ENCODE results near the gene CCNB1. TPM values are rescaled to one million over a fixed set of nuclear protein-coding genes. Genes with fewer than 3 reads are reported as not detected.
"Not testable (repeated sequence)": the region's sequence is repeated elsewhere in the genome, so short reads cannot be mapped to it uniquely, and the experiment has no call there.

CCNB1 gene
- polyA plus RNA-seq, 4 donors: 5.1 to 82.4 (median 26.2) TPM

- no peaks in the 10 kb centered on the region for H3K36me3 ChIP-seq (ENCODE audit: control insufficient read depth in 3 of 3, insufficient read depth in 2 of 3, low read depth in 1 of 3, low read length in 3 of 3)
- 83 to 90% (median 85%) methylated on average over 3 of the region's 3 CpGs for WGBS, 3 donors
- H3K4me1 ChIP-seq (ENCODE audit: control insufficient read depth in 3 of 3, insufficient read depth in 2 of 3, low read depth in 1 of 3, low read length in 2 of 3): no peaks in the 10 kb centered on the region
- no peaks in the 10 kb centered on the region for H3K27me3 ChIP-seq (ENCODE audit: control insufficient read depth in 3 of 3, insufficient read depth in 3 of 3, low read length in 3 of 3)
- H3K9me3 ChIP-seq (ENCODE audit: control insufficient read depth in 2 of 2, insufficient read depth in 1 of 2, low read depth in 1 of 2, low read length in 1 of 2): no peaks in the 10 kb centered on the region
- no peak overlapping the region for H3K27ac ChIP-seq (ENCODE audit: low read depth in 1 of 3, low read length in 2 of 3)
- FAIRE-seq (no peak), DNase-seq (no peak)
- H3K4me3 ChIP-seq (ENCODE audit: low read depth in 1 of 3, low read length in 3 of 3): no peak overlapping the region
Measured at GRCh38 chr5:69158039-69158438, 8.9 kb upstream of the CCNB1 start.

- DNase-seq (no peak), FAIRE-seq (no peak)
- Histone ChIP-seq H3K4me3 (ENCODE audit: low read depth in 1 of 3, low read length in 3 of 3) (no peak overlapping the region), H3K36me3 (ENCODE audit: control insufficient read depth in 3 of 3, insufficient read depth in 2 of 3, low read depth in 1 of 3, low read length in 3 of 3) (no peaks in the 10 kb centered on the region), H3K27me3 (ENCODE audit: control insufficient read depth in 3 of 3, insufficient read depth in 3 of 3, low read length in 3 of 3) (no peaks in the 10 kb centered on the region), H3K9me3 (ENCODE audit: control insufficient read depth in 2 of 2, insufficient read depth in 1 of 2, low read depth in 1 of 2, low read length in 1 of 2) (no peaks in the 10 kb centered on the region), H3K27ac (ENCODE audit: low read depth in 1 of 3, low read length in 2 of 3) (no peak overlapping the region), H3K4me1 (ENCODE audit: control insufficient read depth in 3 of 3, insufficient read depth in 2 of 3, low read depth in 1 of 3, low read length in 2 of 3) (no peaks in the 10 kb centered on the region)
- 92 to 95% (median 94%) methylated on average over 14 to 16 of the region's 16 CpGs for WGBS, 3 donors
Measured at GRCh38 chr5:69160651-69161050, 6.3 kb upstream of the CCNB1 start.

GRCh38 chr5:69167493-69167855 is 524 bp downstream of the CCNB1 start:
- no peak for FAIRE-seq

GRCh38 chr5:69167929-69168328 is 979 bp downstream of the CCNB1 start:
- Histone ChIP-seq H3K36me3 (ENCODE audit: control insufficient read depth in 3 of 3, insufficient read depth in 2 of 3, low read depth in 1 of 3, low read length in 3 of 3) (peaks cover 0 to 8% (median 3%) of the 10 kb centered on the region in 3 donors), H3K27ac (ENCODE audit: low read depth in 1 of 3, low read length in 2 of 3) (peak overlapping the region in 1 of 3 donors; percentile 69), H3K27me3 (ENCODE audit: control insufficient read depth in 3 of 3, insufficient read depth in 3 of 3, low read length in 3 of 3) (no peaks in the 10 kb centered on the region), H3K4me3 (ENCODE audit: low read depth in 1 of 3, low read length in 3 of 3) (peak overlapping the region; percentile 30 to 88 (median 74)), H3K9me3 (ENCODE audit: control insufficient read depth in 2 of 2, insufficient read depth in 1 of 2, low read depth in 1 of 2, low read length in 1 of 2) (no peaks in the 10 kb centered on the region), H3K4me1 (ENCODE audit: control insufficient read depth in 3 of 3, insufficient read depth in 2 of 3, low read depth in 1 of 3, low read length in 2 of 3) (peaks cover 0 to 1% (median 0%) of the 10 kb centered on the region in 3 donors)
- 30 to 37% (median 33%) methylated on average over 8 of the region's 8 CpGs for WGBS, 3 donors
- DNase-seq (peak in 1 of 2 donors; percentile 21), FAIRE-seq (no peak)

More at GRCh38 chr5:69167493-69167855, 524 bp downstream of the CCNB1 start:
- Histone ChIP-seq H3K27ac (ENCODE audit: low read depth in 1 of 3, low read length in 2 of 3) (peak overlapping the region in 2 of 3 donors; percentile 51 to 69), H3K36me3 (ENCODE audit: control insufficient read depth in 3 of 3, insufficient read depth in 2 of 3, low read depth in 1 of 3, low read length in 3 of 3) (peaks cover 0 to 8% (median 3%) of the 10 kb centered on the region in 3 donors), H3K4me3 (ENCODE audit: low read depth in 1 of 3, low read length in 3 of 3) (peak overlapping the region; percentile 42 to 88 (median 74)), H3K27me3 (ENCODE audit: control insufficient read depth in 3 of 3, insufficient read depth in 3 of 3, low read length in 3 of 3) (no peaks in the 10 kb centered on the region), H3K9me3 (ENCODE audit: control insufficient read depth in 2 of 2, insufficient read depth in 1 of 2, low read depth in 1 of 2, low read length in 1 of 2) (no peaks in the 10 kb centered on the region), H3K4me1 (ENCODE audit: control insufficient read depth in 3 of 3, insufficient read depth in 2 of 3, low read depth in 1 of 3, low read length in 2 of 3) (peaks cover 0 to 1% (median 0%) of the 10 kb centered on the region in 3 donors)
- WGBS, 3 donors: 1 to 2% (median 1%) methylated on average over 11 of the region's 11 CpGs
- peak in 1 of 2 donors; percentile 7 for DNase-seq

DNA sequence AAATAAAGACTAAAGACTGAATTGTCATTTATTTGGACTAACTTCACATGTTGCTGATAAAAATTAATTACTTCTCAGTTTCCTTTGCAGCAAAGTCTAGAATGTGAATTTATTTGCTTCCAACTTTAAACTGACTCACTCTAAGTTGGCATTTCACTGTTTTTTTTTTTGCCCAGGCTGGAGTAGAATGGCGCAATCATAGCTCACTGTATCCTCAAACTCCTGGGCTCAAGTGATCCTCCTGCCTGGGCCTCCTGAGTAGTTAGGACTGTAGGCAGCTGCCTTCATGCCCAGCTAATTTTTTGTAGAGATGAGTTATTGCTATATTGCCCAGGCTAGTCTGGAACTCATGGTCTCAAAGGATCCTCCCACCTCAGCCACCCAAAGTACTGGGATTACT is 3.5 kb downstream of the CCNB1 start:
- FAIRE-seq: no peak
- peaks cover 0 to 16% (median 6%) of the 10 kb centered on the region in 3 donors for H3K36me3 ChIP-seq (ENCODE audit: control insufficient read depth in 3 of 3, insufficient read depth in 2 of 3, low read depth in 1 of 3, low read length in 3 of 3)
- no peaks in the 10 kb centered on the region for H3K9me3 ChIP-seq (ENCODE audit: control insufficient read depth in 2 of 2, insufficient read depth in 1 of 2, low read depth in 1 of 2, low read length in 1 of 2)
- 100% methylated on average over 1 of the region's 1 CpG for WGBS, 3 donors
- H3K27ac ChIP-seq (ENCODE audit: low read depth in 1 of 3, low read length in 2 of 3): no peak overlapping the region
- no peaks in the 10 kb centered on the region for H3K27me3 ChIP-seq (ENCODE audit: control insufficient read depth in 3 of 3, insufficient read depth in 3 of 3, low read length in 3 of 3)
- no peak for DNase-seq
- H3K4me1 ChIP-seq (ENCODE audit: control insufficient read depth in 3 of 3, insufficient read depth in 2 of 3, low read depth in 1 of 3, low read length in 2 of 3): peaks cover 0 to 1% (median 0%) of the 10 kb centered on the region in 3 donors
- no peak overlapping the region for H3K4me3 ChIP-seq (ENCODE audit: low read depth in 1 of 3, low read length in 3 of 3)

DNA sequence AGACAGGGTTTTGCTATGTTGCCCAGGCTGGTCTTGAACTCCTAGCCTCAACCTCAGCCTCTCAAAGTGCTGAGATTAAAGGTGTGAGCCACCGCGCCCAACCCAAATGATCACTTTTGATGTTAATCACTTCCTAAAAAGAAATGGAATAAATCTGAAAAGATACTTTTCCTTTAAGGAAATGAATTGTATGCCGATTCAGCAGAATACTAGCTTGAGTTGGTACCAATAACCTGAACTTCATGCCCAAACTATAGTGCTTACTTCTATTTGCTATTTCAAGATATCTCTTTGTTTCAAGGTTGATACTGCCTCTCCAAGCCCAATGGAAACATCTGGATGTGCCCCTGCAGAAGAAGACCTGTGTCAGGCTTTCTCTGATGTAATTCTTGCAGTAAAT is 4.0 kb downstream of the CCNB1 start:
- Histone ChIP-seq H3K4me3 (ENCODE audit: low read depth in 1 of 3, low read length in 3 of 3) (no peak overlapping the region), H3K4me1 (ENCODE audit: control insufficient read depth in 3 of 3, insufficient read depth in 2 of 3, low read depth in 1 of 3, low read length in 2 of 3) (peaks cover 0 to 1% (median 0%) of the 10 kb centered on the region in 3 donors), H3K36me3 (ENCODE audit: control insufficient read depth in 3 of 3, insufficient read depth in 2 of 3, low read depth in 1 of 3, low read length in 3 of 3) (peaks cover 0 to 19% (median 6%) of the 10 kb centered on the region in 3 donors), H3K27me3 (ENCODE audit: control insufficient read depth in 3 of 3, insufficient read depth in 3 of 3, low read length in 3 of 3) (no peaks in the 10 kb centered on the region), H3K9me3 (ENCODE audit: control insufficient read depth in 2 of 2, insufficient read depth in 1 of 2, low read depth in 1 of 2, low read length in 1 of 2) (no peaks in the 10 kb centered on the region), H3K27ac (ENCODE audit: low read depth in 1 of 3, low read length in 2 of 3) (no peak overlapping the region)
- FAIRE-seq (no peak), DNase-seq (no peak)
- WGBS, 3 donors: 96 to 99% (median 98%) methylated on average over 3 of the region's 3 CpGs

DNA sequence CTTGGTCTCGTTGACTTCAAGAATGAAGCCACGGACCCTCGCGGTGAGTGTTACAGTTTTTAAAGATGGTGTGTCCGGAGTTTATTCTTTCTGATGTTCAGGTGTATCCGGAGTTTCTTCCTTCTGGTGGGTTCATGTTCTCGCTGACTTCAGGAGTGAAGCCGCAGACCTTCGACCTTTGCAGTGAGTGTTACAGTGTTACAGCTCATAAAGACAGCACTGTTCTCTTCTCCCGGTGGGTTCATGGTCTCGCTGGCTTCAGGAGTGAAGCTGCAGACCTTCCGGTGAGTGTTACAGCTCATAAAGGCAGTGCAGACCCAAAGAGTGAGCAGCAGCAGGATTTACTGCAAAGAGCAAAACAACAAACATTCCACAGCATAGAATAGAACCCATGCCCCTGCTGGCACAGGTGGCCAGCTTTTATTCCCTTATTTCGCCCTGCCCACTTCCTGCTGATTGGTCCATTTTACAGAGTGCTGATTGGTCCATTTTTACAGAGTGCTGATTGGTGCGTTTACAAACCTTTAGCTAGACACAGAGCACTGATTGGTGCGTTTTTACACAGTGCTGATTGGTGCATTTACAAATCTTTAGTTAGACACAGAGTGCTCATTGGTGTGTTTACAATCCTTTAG is 14.8 kb downstream of the CCNB1 start:
- H3K36me3 ChIP-seq (ENCODE audit: control insufficient read depth in 3 of 3, insufficient read depth in 2 of 3, low read depth in 1 of 3, low read length in 3 of 3); FAIRE-seq; H3K4me1 ChIP-seq (ENCODE audit: control insufficient read depth in 3 of 3, insufficient read depth in 2 of 3, low read depth in 1 of 3, low read length in 2 of 3); DNase-seq; H3K9me3 ChIP-seq (ENCODE audit: control insufficient read depth in 2 of 2, insufficient read depth in 1 of 2, low read depth in 1 of 2, low read length in 1 of 2); H3K4me3 ChIP-seq (ENCODE audit: low read depth in 1 of 3, low read length in 3 of 3); H3K27ac ChIP-seq (ENCODE audit: low read depth in 1 of 3, low read length in 2 of 3); H3K27me3 ChIP-seq (ENCODE audit: control insufficient read depth in 3 of 3, insufficient read depth in 3 of 3, low read length in 3 of 3): not testable (repeated sequence)
- 88 to 92% (median 91%) methylated on average over 15 of the region's 15 CpGs for WGBS, 3 donors

- no peaks in the 10 kb centered on the region for H3K9me3 ChIP-seq (ENCODE audit: control insufficient read depth in 2 of 2, insufficient read depth in 1 of 2, low read depth in 1 of 2, low read length in 1 of 2)
- H3K4me1 ChIP-seq (ENCODE audit: control insufficient read depth in 3 of 3, insufficient read depth in 2 of 3, low read depth in 1 of 3, low read length in 2 of 3): peaks cover 0 to 3% (median 1%) of the 10 kb centered on the region in 3 donors
- no peak overlapping the region for H3K27ac ChIP-seq (ENCODE audit: low read depth in 1 of 3, low read length in 2 of 3)
- FAIRE-seq (no peak), DNase-seq (no peak)
- WGBS, 3 donors: 92 to 100% (median 97%) methylated on average over 1 of the region's 1 CpG
- no peaks in the 10 kb centered on the region for H3K27me3 ChIP-seq (ENCODE audit: control insufficient read depth in 3 of 3, insufficient read depth in 3 of 3, low read length in 3 of 3)
- no peak overlapping the region for H3K4me3 ChIP-seq (ENCODE audit: low read depth in 1 of 3, low read length in 3 of 3)
- peaks cover 0 to 3% (median 0%) of the 10 kb centered on the region in 3 donors for H3K36me3 ChIP-seq (ENCODE audit: control insufficient read depth in 3 of 3, insufficient read depth in 2 of 3, low read depth in 1 of 3, low read length in 3 of 3)
Measured at GRCh38 chr5:69184621-69185020, 17.7 kb downstream of the CCNB1 start.

DNA sequence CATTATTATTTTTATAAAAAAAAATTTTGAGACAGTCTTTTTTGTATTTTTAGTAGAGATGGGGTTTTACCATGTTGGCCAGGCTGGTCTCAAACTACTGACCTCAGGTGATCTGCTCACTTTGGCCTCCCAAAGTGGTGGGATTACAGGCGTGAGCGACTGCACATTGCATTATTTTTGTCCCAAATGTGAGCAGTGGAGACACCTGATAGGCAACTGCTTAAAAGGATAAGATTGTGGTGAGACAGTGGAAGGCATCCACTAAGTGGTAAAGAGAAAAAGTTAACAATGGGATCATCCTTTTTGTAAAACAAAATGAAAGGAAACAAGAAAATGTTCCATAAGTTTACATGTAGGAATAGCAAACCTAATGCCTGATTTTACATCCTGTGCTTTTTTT is 20.4 kb downstream of the CCNB1 start:
- H3K27ac ChIP-seq (ENCODE audit: low read depth in 1 of 3, low read length in 2 of 3): no peak overlapping the region
- H3K4me3 ChIP-seq (ENCODE audit: low read depth in 1 of 3, low read length in 3 of 3): no peak overlapping the region
- DNase-seq (no peak), FAIRE-seq (no peak)
- H3K36me3 ChIP-seq (ENCODE audit: control insufficient read depth in 3 of 3, insufficient read depth in 2 of 3, low read depth in 1 of 3, low read length in 3 of 3): peaks cover 0 to 3% (median 0%) of the 10 kb centered on the region in 3 donors
- H3K4me1 ChIP-seq (ENCODE audit: control insufficient read depth in 3 of 3, insufficient read depth in 2 of 3, low read depth in 1 of 3, low read length in 2 of 3): peaks cover 0 to 3% (median 1%) of the 10 kb centered on the region in 3 donors
- H3K9me3 ChIP-seq (ENCODE audit: control insufficient read depth in 2 of 2, insufficient read depth in 1 of 2, low read depth in 1 of 2, low read length in 1 of 2): no peaks in the 10 kb centered on the region
- WGBS, 3 donors: 89 to 95% (median 94%) methylated on average over 2 of the region's 2 CpGs
- no peaks in the 10 kb centered on the region for H3K27me3 ChIP-seq (ENCODE audit: control insufficient read depth in 3 of 3, insufficient read depth in 3 of 3, low read length in 3 of 3)

Data from small intestine (tissue), 7 donors.